Right lobe of liver (tissue), 4 donors: ENCODE results near the gene TMC8.

ENCODE experiments used
- POLR2A ChIP-seq: fragments of 450-650 bp; IDR thresholded peaks from one replicate; pipeline ENCODE4 v1.6.1; 2017; ENCODE audit warnings: antibody characterized with exemption, mild to moderate bottlenecking
- TF ChIP-seq, protein P1 (sequence below), 4 donors: fragments of 200-600 bp in 3 of 4; fragments of 450-650 bp in 1 of 4; IDR thresholded peaks; one replicate each; pipeline versions ENCODE4 v1.5.1 to v1.8.0; 2016 to 2022; ENCODE audit warnings: antibody characterized with exemption in 4 of 4, mild to moderate bottlenecking in 2 of 4
- donor health status: DM: no; HTN: no; CAD: no.
- donor health status: DM: no; HTN: no; CAD: no.
- donor health status: DM: no; HTN: yes; CAD: no.

DNA sequence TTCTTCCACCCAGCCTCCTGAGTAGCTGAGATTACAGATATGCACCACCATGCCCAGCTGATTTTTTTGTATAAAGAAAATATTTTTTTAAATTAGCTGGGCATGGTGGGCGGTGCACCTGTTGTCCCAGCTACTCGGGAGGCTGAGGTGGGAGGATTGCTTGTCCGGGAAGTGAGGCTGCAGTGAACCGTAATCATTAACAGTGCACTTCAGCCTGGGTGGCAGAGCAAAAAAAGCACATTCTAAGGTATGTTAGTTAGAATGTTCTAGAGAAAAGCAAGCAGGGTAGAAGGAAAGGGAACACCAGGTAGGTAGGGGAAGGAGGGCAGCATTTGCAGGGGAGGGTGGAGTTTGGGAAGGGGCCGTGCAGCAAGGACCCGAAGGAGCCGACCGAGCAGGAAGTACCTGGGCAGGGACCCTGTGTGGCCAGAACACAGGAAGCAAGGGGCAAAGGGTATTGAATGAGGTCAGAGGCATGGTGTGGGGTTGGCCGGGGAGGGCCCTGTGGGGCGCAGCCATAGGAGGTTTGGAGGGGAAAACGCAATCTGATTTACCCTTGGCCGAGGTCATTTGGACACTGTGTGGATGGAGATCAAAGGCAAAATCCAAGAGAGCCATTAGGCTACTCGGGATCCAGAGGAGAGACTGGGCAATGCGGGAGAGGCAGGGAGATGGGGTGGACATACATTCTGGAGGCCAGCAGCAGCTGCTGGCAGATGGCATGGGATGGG is 17.9 kb downstream of the TMC8 start:
- TF ChIP-seq POLR2A = no peak
- TF ChIP-seq, protein P1, sequence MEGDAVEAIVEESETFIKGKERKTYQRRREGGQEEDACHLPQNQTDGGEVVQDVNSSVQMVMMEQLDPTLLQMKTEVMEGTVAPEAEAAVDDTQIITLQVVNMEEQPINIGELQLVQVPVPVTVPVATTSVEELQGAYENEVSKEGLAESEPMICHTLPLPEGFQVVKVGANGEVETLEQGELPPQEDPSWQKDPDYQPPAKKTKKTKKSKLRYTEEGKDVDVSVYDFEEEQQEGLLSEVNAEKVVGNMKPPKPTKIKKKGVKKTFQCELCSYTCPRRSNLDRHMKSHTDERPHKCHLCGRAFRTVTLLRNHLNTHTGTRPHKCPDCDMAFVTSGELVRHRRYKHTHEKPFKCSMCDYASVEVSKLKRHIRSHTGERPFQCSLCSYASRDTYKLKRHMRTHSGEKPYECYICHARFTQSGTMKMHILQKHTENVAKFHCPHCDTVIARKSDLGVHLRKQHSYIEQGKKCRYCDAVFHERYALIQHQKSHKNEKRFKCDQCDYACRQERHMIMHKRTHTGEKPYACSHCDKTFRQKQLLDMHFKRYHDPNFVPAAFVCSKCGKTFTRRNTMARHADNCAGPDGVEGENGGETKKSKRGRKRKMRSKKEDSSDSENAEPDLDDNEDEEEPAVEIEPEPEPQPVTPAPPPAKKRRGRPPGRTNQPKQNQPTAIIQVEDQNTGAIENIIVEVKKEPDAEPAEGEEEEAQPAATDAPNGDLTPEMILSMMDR (IDR thresholded peaks at IDR 0.05) = no peak
